ENCODE results near the gene KCNQ1. TPM values are rescaled to one million over a fixed set of nuclear protein-coding genes. Genes with fewer than 3 reads are reported as not detected.

KCNQ1 gene
- total RNA-seq, 1 experiment from 2014 or later, result 10.7 TPM

GRCh38 chr11:2792381-2793250 is 347.8 kb downstream of the KCNQ1 start:
- no peaks in the 10 kb centered on the region for H3K9me3 ChIP-seq (ENCODE audit: control insufficient read depth in 1 of 2, insufficient read depth in 1 of 2, low read depth in 1 of 2, low read length in 2 of 2)
- H3K27ac ChIP-seq (ENCODE audit: low read depth, low read length), result no peak overlapping the region
- H3K9me2 ChIP-seq (ENCODE audit: insufficient read depth), result no peaks in the 10 kb centered on the region
- H3K9ac ChIP-seq (ENCODE audit: low read length), result no peak overlapping the region
- RAD21 ChIA-PET (ENCODE audit: low non-redundant PET in 1 of 2, low total read pairs in 2 of 2, uncharacterized antibody in 2 of 2, unreplicated experiment in 2 of 2), result no interaction called here
- ATAC-seq (peak; percentile 67), DNase-seq (ENCODE audit: low read depth, low spot score) (no peak)
- H4K20me1 ChIP-seq (ENCODE audit: insufficient read depth), result no peaks in the 10 kb centered on the region
- TF ChIP-seq SRF (IDR thresholded peaks at IDR 0.05; ENCODE audit: low read depth) (no peak), EGR1 (IDR thresholded peaks at IDR 0.05; ENCODE audit: low read depth) (peak; percentile 64)
- H3K27me3 ChIP-seq (ENCODE audit: insufficient read depth, low read length), result no peaks in the 10 kb centered on the region; the same call in 1 of the 2 replicates
- no peaks in the 10 kb centered on the region for H3K36me3 ChIP-seq (ENCODE audit: control insufficient read depth in 1 of 2, insufficient read depth in 2 of 2, low read length in 2 of 2)
- BruUV-seq (replicated peaks), result no TSS peak
- CTCF ChIA-PET, result no interaction called here
- peaks cover 0 to 5% of the 10 kb centered on the region in 2 experiments; a peak in 1 of 4 replicates for H3K4me1 ChIP-seq (ENCODE audit: control insufficient read depth in 1 of 2, insufficient read depth in 2 of 2, low read length in 2 of 2)
- H3K79me2 ChIP-seq (ENCODE audit: insufficient read depth, low read length), result no peaks in the 10 kb centered on the region
- H3K4me3 ChIP-seq (replicated peaks in 1 of 2; ENCODE audit: low read depth in 1 of 2, low read length in 2 of 2), result no peak overlapping the region
- intact Hi-C loops (cut with micrococcal nuclease), result no loop called here
- no peak overlapping the region for H2AFZ ChIP-seq (ENCODE audit: low read depth, low read length, poor library complexity, severe bottlenecking)
- POLR2A ChIA-PET, result no interaction called here
- no peak overlapping the region for H3K4me2 ChIP-seq (ENCODE audit: low read length)

DNA sequence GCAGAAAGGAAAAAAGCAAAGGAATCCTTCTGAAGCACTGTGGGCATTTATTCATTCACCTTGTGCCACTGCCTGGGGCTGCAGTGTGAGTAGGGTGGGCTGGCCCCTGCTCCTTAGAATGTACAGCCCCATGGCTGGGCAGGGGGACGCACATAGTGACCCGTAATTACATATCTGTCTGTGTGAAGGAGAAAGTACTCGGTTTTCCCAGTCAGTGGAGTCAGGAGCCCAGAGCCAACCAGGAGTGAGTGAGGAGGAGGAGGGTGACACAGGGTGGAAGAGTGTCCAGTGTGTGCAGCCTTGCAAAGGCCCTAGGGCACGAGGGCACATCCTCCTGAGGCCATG is 348.9 kb downstream of the KCNQ1 start:
- DNase-seq (ENCODE audit: low read depth, low spot score), result no peak
- BruUV-seq (replicated peaks), result no TSS peak
- no peaks in the 10 kb centered on the region; the same call in 1 of the 2 replicates for H3K27me3 ChIP-seq (ENCODE audit: insufficient read depth, low read length)
- intact Hi-C loops (cut with micrococcal nuclease), result no loop called here
- POLR2A ChIA-PET, result no interaction called here
- H3K9me2 ChIP-seq (ENCODE audit: insufficient read depth), result no peaks in the 10 kb centered on the region
- H3K36me3 ChIP-seq (ENCODE audit: control insufficient read depth in 1 of 2, insufficient read depth in 2 of 2, low read length in 2 of 2), result no peaks in the 10 kb centered on the region
- H3K9ac ChIP-seq (ENCODE audit: low read length), result no peak overlapping the region
- CTCF ChIA-PET, result no interaction called here
- no peak overlapping the region for H3K4me3 ChIP-seq (replicated peaks in 1 of 2; ENCODE audit: low read depth in 1 of 2, low read length in 2 of 2)
- no peak overlapping the region for H3K27ac ChIP-seq (ENCODE audit: low read depth, low read length)
- RAD21 ChIA-PET (ENCODE audit: low non-redundant PET in 1 of 2, low total read pairs in 2 of 2, uncharacterized antibody in 2 of 2, unreplicated experiment in 2 of 2), result no interaction called here
- H3K4me2 ChIP-seq (ENCODE audit: low read length), result no peak overlapping the region
- H3K9me3 ChIP-seq (ENCODE audit: control insufficient read depth in 1 of 2, insufficient read depth in 1 of 2, low read depth in 1 of 2, low read length in 2 of 2), result no peaks in the 10 kb centered on the region
- H3K79me2 ChIP-seq (ENCODE audit: insufficient read depth, low read length), result no peaks in the 10 kb centered on the region
- peaks cover 0 to 5% of the 10 kb centered on the region in 2 experiments; a peak in 1 of 4 replicates for H3K4me1 ChIP-seq (ENCODE audit: control insufficient read depth in 1 of 2, insufficient read depth in 2 of 2, low read length in 2 of 2)
- ATAC-seq, result no peak
- TF ChIP-seq POLR2A (IDR thresholded peaks at IDR 0.05; ENCODE audit: borderline replicate concordance, extremely low read depth, insufficient read depth, insufficient read length) (no peak), SP1 (IDR thresholded peaks at IDR 0.05; ENCODE audit: low read depth) (no peak), ZBTB33 (IDR thresholded peaks at IDR 0.05; ENCODE audit: extremely low read depth, insufficient replicate concordance, low read length) (no peak), CEBPB (IDR thresholded peaks at IDR 0.05; ENCODE audit: low read depth) (no peak)
- no peaks in the 10 kb centered on the region for H4K20me1 ChIP-seq (ENCODE audit: insufficient read depth)
- no peak overlapping the region for H2AFZ ChIP-seq (ENCODE audit: low read depth, low read length, poor library complexity, severe bottlenecking)
